Subcutaneous adipose tissue (tissue), 4 donors: Measurements from ENCODE around the gene ZNF565. TPM values are rescaled to one million over a fixed set of nuclear protein-coding genes. Genes with fewer than 3 reads are reported as not detected.

ENCODE experiments used
- total RNA-seq, 4 donors: library from RNA; depleted of rRNA; stranded (reverse); fragments of >200 nt; gene quantifications; one replicate each; pipeline ENCODE4 v1.1.0, GENCODE V29; 2016
- TF ChIP-seq, protein P1 (sequence below): fragments of 450-650 bp; IDR thresholded peaks from one replicate; pipeline ENCODE4 v1.5.1; 2016; ENCODE audit warnings: low read depth, mild to moderate bottlenecking, control low read depth, antibody characterized with exemption, moderate library complexity

ZNF565 gene
- total RNA-seq, 4 donors from 2014 or later = 2.9 to 6.6 (median 5.1) TPM

DNA sequence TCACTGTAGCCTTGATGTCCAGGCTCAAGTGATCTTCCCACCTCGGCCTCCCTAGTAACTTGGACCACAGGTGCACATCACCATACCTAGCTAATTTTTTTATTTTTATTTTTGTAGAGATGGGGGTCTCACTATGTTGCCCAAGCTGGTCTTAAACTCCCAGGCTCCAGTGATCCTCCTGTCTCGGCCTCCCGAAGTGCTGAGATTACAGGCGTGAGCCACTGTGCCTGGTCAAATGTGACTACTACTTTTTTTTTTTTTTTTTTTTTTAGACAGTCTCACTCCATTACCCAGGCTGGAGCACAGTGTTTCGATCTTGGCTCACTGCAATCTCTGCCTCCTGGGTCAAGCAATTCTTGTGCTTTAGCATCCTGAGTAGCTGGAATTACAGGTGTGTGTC, 41.6 kb downstream of the ZNF565 start:
- TF ChIP-seq, protein P1, sequence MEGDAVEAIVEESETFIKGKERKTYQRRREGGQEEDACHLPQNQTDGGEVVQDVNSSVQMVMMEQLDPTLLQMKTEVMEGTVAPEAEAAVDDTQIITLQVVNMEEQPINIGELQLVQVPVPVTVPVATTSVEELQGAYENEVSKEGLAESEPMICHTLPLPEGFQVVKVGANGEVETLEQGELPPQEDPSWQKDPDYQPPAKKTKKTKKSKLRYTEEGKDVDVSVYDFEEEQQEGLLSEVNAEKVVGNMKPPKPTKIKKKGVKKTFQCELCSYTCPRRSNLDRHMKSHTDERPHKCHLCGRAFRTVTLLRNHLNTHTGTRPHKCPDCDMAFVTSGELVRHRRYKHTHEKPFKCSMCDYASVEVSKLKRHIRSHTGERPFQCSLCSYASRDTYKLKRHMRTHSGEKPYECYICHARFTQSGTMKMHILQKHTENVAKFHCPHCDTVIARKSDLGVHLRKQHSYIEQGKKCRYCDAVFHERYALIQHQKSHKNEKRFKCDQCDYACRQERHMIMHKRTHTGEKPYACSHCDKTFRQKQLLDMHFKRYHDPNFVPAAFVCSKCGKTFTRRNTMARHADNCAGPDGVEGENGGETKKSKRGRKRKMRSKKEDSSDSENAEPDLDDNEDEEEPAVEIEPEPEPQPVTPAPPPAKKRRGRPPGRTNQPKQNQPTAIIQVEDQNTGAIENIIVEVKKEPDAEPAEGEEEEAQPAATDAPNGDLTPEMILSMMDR = no peak

GRCh38 chr19:36169084-36169760, 45.2 kb downstream of the ZNF565 start:
- TF ChIP-seq, protein P1 = no peak

GRCh38 chr19:36163813-36164212, 50.7 kb downstream of the ZNF565 start:
- TF ChIP-seq, protein P1 = no peak

GRCh38 chr19:36160821-36161596, 53.5 kb downstream of the ZNF565 start:
- TF ChIP-seq, protein P1 = no peak

GRCh38 chr19:36153126-36153525, 61.3 kb downstream of the ZNF565 start:
- TF ChIP-seq, protein P1 = no peak

- TF ChIP-seq, protein P1 = no peak
Measured at GRCh38 chr19:36152352-36153091, 61.9 kb downstream of the ZNF565 start, which contains the start of gene COX7A1. TSS of gene COX7A1 (minus strand) at chr19:36152447. CDS start at chr19:36152407, 40 bp downstream.

- TF ChIP-seq, protein P1 = no peak
Measured at GRCh38 chr19:36152019-36152351, 62.5 kb downstream of the ZNF565 start.
